ENCODE results near the gene ARHGAP10.

ARHGAP10 gene

DNA sequence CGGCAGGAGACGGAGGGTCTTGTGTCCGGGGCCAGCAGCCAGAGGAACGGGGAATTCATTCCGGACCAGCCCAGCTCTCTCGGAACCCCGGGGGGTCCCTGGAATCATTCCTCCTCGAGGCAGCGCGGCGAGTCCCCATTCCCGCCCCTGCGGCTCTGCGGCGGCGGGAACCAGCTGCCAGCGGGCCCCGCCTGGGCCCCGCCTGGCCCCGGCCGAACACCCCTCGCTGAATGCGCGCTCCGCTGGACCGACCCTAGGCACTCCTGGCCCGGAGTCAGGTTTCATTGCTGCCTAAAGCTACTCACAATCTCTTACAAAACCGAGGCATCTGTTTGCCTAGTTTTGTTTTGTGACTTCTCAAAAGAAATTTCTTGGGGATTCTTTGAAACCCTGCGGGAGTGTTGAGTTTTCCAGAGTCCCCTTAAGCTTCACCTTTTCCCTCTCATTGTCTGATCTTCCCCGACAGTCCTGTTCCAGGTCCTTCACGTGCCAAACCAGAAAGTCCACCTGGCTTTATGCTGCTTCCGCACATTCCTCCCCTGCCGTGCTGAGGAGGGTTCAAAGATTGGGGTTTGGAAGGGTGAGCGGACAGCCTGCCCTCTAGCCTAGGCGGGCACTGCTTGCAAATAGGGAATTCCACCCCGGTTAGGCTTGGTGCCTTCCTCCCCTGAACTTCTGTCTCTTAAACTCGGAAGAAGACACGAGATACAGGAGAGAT lies 789 bp downstream of the ARHGAP10 start:
- peaks cover 22% of the 10 kb centered on the region for H3K4me1 ChIP-seq (ENCODE audit: control insufficient read depth, insufficient read depth, low read length)
- 1 to 2% methylated on average over 38 of the region's 38 CpGs for WGBS, 2 experiments
- peaks cover 95% of the 10 kb centered on the region for H3K27me3 ChIP-seq (ENCODE audit: control insufficient read depth, insufficient read depth, low read length, poor library complexity, severe bottlenecking)

DNA sequence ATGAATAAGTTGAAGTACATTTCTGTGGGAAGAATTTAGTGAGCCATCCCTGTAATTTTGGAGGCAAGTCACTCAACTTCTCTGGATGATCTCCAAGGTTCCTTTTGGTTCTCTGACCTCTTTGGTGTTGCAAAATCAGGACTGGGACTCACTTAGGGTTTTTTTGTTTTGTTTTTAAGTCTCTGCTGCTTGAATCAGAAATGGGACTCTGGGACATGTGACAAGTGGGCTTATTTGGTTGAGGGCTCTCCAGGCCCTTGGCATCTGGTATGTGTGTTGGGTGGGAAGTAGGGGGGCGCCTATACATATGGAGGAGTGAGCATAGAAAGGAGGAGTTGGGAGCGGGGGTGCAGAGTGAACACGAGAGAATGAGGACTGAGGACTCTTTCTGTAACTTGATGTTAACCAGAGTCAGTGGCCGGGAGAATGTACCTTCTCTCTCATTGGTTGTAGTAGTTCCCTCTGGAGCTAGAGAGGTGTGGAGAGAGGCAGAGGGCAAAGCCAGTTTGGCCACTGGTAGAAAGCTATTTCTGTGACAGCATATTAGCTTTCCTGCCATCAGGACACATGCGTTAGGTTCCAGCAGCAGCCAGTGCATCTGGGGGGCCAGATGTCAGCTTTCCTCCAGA lies 1.9 kb downstream of the ARHGAP10 start:
- Histone ChIP-seq H3K27ac (ENCODE audit: insufficient read depth, low read depth, low read length, poor library complexity, severe bottlenecking) (no peak overlapping the region), H3K27me3 (ENCODE audit: control insufficient read depth, insufficient read depth, low read length, poor library complexity, severe bottlenecking) (peaks cover 84% of the 10 kb centered on the region), H3K4me3 (ENCODE audit: insufficient read depth, low read depth, low read length) (peak overlapping the region; percentile 53), H3K36me3 (ENCODE audit: control insufficient read depth, insufficient read depth, low read length) (no peaks in the 10 kb centered on the region), H3K9me3 (ENCODE audit: control insufficient read depth, low read length) (no peaks in the 10 kb centered on the region), H3K4me1 (ENCODE audit: control insufficient read depth, insufficient read depth, low read length) (peaks cover 22% of the 10 kb centered on the region)
- WGBS, 2 experiments: 39 to 41% methylated on average over 5 of the region's 5 CpGs

More for the DNA sequence above, 789 bp downstream of the ARHGAP10 start:
- no peaks in the 10 kb centered on the region for H3K36me3 ChIP-seq (ENCODE audit: control insufficient read depth, insufficient read depth, low read length)
- no peaks in the 10 kb centered on the region for H3K9me3 ChIP-seq (ENCODE audit: control insufficient read depth, low read length)
- H3K4me3 ChIP-seq (ENCODE audit: insufficient read depth, low read depth, low read length): peak overlapping the region; percentile 53
- H3K27ac ChIP-seq (ENCODE audit: insufficient read depth, low read depth, low read length, poor library complexity, severe bottlenecking): no peak overlapping the region

DNA sequence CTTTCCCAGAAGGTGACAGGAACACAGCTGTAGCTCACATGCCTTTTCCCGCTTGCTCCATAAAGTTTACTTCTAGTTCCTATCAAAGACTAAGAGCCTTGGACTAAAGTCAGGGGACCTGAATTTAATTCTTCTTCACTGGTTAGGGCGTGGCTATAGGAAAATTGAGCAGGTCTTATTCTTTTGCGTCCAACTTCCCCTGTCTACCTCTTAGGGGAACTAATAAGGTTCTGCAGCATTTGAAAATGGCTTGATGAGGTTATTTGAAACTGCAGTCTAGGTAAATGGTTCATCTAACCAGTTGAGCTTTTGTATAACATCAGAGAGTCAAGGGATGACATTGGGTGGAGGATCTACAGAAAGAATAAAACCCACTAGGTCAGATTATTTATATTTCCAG lies 2.6 kb downstream of the ARHGAP10 start:
- peaks cover 77% of the 10 kb centered on the region for H3K27me3 ChIP-seq (ENCODE audit: control insufficient read depth, insufficient read depth, low read length, poor library complexity, severe bottlenecking)

DNA sequence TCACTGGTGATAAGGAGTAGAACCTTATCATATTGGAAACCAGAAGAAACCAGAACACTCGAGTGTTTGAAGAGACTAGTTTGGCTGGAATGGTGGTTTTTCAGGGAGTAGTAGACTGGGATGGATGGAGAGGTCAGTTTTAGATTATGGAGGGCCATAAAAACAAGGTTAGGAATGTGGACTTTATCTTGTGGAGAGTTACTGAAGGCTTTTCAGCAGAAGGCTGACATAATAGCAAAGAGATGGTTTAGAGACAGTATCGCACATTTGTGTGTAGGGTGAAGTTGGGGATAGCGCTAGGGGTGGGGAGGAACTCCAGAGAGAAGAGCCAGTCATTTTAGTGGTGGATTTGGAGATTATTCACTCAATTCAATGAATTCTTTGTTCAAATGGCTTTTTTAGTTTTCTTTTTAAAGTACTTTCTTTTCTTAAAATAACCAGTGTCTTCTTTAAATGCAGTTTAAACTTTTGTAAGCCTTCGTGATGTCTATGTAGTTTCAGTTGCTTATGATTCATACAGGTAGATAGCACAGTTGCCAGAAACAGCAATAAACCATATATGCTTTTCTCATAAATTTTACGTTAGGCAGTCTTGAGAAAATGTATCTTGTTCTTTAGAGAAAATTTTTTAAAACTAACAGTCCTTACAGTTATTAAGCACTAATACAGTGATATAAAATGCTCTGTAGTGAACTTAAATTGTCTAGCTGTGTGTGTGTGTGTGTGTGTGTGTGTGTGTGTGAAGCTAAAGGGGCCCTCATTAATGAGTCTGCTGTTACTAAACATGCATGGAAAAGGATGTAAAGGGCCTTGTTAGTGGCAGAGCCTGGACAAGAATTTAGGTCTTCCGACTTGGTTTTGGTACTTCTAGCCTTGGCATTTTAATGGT lies 3.8 kb downstream of the ARHGAP10 start:
- H3K4me3 ChIP-seq (ENCODE audit: insufficient read depth, low read depth, low read length): no peak overlapping the region
- H3K9me3 ChIP-seq (ENCODE audit: control insufficient read depth, low read length): no peaks in the 10 kb centered on the region
- WGBS, 2 experiments: 84 to 88% methylated on average over 5 of the region's 6 CpGs
- H3K27ac ChIP-seq (ENCODE audit: insufficient read depth, low read depth, low read length, poor library complexity, severe bottlenecking): no peak overlapping the region
- H3K36me3 ChIP-seq (ENCODE audit: control insufficient read depth, insufficient read depth, low read length): no peaks in the 10 kb centered on the region
- H3K27me3 ChIP-seq (ENCODE audit: control insufficient read depth, insufficient read depth, low read length, poor library complexity, severe bottlenecking): peaks cover 74% of the 10 kb centered on the region
- H3K4me1 ChIP-seq (ENCODE audit: control insufficient read depth, insufficient read depth, low read length): peaks cover 20% of the 10 kb centered on the region

More for the DNA sequence above, 2.6 kb downstream of the ARHGAP10 start:
- no peak overlapping the region for H3K27ac ChIP-seq (ENCODE audit: insufficient read depth, low read depth, low read length, poor library complexity, severe bottlenecking)
- no peaks in the 10 kb centered on the region for H3K9me3 ChIP-seq (ENCODE audit: control insufficient read depth, low read length)
- WGBS, 2 experiments: 84 to 96% methylated on average over 3 of the region's 3 CpGs
- no peak overlapping the region for H3K4me3 ChIP-seq (ENCODE audit: insufficient read depth, low read depth, low read length)
- H3K36me3 ChIP-seq (ENCODE audit: control insufficient read depth, insufficient read depth, low read length): no peaks in the 10 kb centered on the region
- H3K4me1 ChIP-seq (ENCODE audit: control insufficient read depth, insufficient read depth, low read length): peaks cover 22% of the 10 kb centered on the region

DNA sequence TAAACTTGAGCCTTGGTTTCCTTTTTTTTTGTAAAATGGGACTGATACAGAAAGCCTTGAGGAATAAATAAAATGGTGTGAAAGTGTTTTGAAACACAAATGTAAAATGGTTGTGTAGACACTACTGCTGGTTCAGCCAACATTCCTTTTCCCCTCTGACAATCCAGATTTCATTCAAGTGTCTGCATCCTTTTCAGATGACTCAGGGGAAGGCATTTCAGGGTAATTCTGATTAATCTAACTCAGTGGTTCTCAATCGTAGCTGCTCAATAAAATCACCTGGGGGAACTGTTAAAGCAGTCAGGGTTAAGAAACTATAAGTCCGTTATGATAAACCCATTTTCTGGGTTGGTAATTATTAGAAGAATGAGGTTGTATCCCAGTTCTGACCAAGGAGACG lies 4.6 kb downstream of the ARHGAP10 start:
- 60 to 74% methylated on average over 3 of the region's 3 CpGs for WGBS, 2 experiments
- H3K27ac ChIP-seq (ENCODE audit: insufficient read depth, low read depth, low read length, poor library complexity, severe bottlenecking): no peak overlapping the region

DNA sequence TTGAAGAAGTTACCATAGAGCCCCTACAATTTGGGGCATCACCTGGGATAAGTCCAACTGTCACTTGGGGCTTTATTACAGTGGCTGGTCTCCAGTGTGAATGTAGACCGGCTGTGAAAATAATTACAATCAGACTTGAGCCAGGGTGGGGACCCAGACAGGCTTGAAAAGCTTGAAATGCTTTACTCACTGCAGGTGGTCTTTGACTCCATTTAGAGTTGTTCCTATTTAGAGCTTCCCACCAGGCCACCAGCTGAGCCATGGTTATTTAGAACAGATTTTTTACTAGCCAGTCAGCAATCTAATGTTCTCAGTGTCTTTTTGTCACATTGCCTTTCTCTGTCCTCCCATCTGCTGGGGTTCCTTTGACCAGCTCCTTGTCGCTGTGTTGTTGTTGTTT lies 5.7 kb downstream of the ARHGAP10 start:
- H3K27ac ChIP-seq (ENCODE audit: insufficient read depth, low read depth, low read length, poor library complexity, severe bottlenecking): no peak overlapping the region
- no peak overlapping the region for H3K4me3 ChIP-seq (ENCODE audit: insufficient read depth, low read depth, low read length)
- H3K36me3 ChIP-seq (ENCODE audit: control insufficient read depth, insufficient read depth, low read length): no peaks in the 10 kb centered on the region
- H3K27me3 ChIP-seq (ENCODE audit: control insufficient read depth, insufficient read depth, low read length, poor library complexity, severe bottlenecking): peaks cover 59% of the 10 kb centered on the region
- 0 to 1% methylated on average over 2 of the region's 2 CpGs for WGBS, 2 experiments
- H3K9me3 ChIP-seq (ENCODE audit: control insufficient read depth, low read length): no peaks in the 10 kb centered on the region
- peaks cover 12% of the 10 kb centered on the region for H3K4me1 ChIP-seq (ENCODE audit: control insufficient read depth, insufficient read depth, low read length)

More for the DNA sequence above, 4.6 kb downstream of the ARHGAP10 start:
- no peaks in the 10 kb centered on the region for H3K9me3 ChIP-seq (ENCODE audit: control insufficient read depth, low read length)
- H3K36me3 ChIP-seq (ENCODE audit: control insufficient read depth, insufficient read depth, low read length): no peaks in the 10 kb centered on the region
- no peak overlapping the region for H3K4me3 ChIP-seq (ENCODE audit: insufficient read depth, low read depth, low read length)
- H3K4me1 ChIP-seq (ENCODE audit: control insufficient read depth, insufficient read depth, low read length): peaks cover 12% of the 10 kb centered on the region
- peaks cover 71% of the 10 kb centered on the region for H3K27me3 ChIP-seq (ENCODE audit: control insufficient read depth, insufficient read depth, low read length, poor library complexity, severe bottlenecking)

DNA sequence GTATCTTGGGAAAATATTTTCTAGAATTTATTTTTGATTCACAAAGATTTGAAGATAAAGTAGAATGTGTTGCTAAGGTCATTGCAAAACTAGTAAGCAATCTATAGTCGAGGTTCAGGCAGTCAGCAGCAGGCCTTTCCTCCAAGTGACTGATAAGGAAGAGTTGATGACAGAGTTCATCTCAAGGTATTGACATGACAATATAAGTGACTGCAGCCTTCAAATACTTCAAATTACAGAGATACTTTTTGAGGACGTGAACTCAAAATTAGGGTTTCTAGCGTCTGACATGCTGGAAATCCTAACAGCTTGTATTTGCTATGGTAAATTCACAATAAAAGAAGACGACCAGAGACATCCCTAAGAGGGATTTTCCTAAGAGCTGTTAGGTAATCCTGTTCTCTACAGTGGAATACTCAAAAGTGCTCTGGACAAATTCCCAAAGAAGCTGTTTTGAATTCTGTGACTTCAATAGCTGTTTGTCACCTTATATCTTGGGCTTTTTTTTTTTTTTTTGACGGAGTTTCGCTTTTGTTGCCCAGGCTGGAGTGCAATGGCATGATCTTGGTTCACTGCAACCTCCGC lies 7.4 kb downstream of the ARHGAP10 start:
- H3K4me3 ChIP-seq (ENCODE audit: insufficient read depth, low read depth, low read length): no peak overlapping the region
- peaks cover 3% of the 10 kb centered on the region for H3K4me1 ChIP-seq (ENCODE audit: control insufficient read depth, insufficient read depth, low read length)
- no peaks in the 10 kb centered on the region for H3K36me3 ChIP-seq (ENCODE audit: control insufficient read depth, insufficient read depth, low read length)
- WGBS, 2 experiments: 76 to 78% methylated on average over 7 of the region's 7 CpGs
- H3K27ac ChIP-seq (ENCODE audit: insufficient read depth, low read depth, low read length, poor library complexity, severe bottlenecking): no peak overlapping the region
- peaks cover 42% of the 10 kb centered on the region for H3K27me3 ChIP-seq (ENCODE audit: control insufficient read depth, insufficient read depth, low read length, poor library complexity, severe bottlenecking)
- no peaks in the 10 kb centered on the region for H3K9me3 ChIP-seq (ENCODE audit: control insufficient read depth, low read length)

DNA sequence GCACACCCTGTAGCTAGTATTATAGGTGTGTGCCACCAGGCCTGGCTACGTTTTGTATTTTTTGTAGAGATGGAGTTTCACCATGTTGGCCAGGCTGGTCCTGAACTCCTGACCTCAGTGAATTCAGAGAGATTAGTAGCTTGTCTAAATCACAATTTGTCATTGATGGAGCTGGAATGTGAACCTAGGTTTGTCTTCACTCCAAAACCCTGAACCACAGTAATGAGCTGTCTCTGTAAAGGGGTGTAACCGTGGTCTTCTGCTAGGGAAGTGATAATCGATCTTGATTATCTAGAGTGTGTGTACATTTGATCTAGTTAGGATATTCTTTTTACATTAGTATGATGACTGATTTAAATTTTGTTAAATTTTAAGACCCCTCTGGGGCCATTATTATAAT lies 8.3 kb downstream of the ARHGAP10 start:
- 89 to 96% methylated on average over 3 of the region's 3 CpGs for WGBS, 2 experiments
- H3K4me1 ChIP-seq (ENCODE audit: control insufficient read depth, insufficient read depth, low read length): peaks cover 3% of the 10 kb centered on the region
- H3K27ac ChIP-seq (ENCODE audit: insufficient read depth, low read depth, low read length, poor library complexity, severe bottlenecking): no peak overlapping the region

DNA sequence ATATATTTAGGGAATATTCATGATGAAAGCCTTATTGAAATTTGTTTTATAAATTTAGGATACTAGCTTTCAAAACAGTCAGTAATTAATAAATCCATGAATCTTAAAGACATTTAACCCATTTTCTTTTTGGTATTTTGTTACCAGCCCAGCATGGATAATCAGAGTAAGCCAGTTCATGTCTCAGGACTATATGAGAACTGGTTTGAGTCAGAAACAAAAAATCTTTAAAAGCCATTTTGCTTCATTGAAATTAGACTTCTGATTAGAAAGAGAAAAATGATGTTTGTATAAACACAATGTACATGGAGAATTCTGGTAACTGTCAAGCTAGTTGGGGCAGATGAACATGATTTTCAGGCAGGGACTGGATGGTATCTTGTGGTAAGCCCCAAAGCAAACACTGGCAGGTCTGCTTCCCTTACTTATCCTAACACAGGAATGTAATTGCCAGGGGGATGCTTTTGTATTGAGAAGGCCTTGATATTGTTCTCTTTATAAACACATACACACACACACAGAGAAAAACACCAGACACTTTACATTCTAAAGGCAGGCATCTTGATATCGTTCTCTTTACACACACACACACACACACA lies 9.4 kb downstream of the ARHGAP10 start:
- Histone ChIP-seq H3K9me3 (ENCODE audit: control insufficient read depth, low read length) (no peaks in the 10 kb centered on the region), H3K27me3 (ENCODE audit: control insufficient read depth, insufficient read depth, low read length, poor library complexity, severe bottlenecking) (peaks cover 23% of the 10 kb centered on the region), H3K27ac (ENCODE audit: insufficient read depth, low read depth, low read length, poor library complexity, severe bottlenecking) (no peak overlapping the region), H3K36me3 (ENCODE audit: control insufficient read depth, insufficient read depth, low read length) (no peaks in the 10 kb centered on the region), H3K4me1 (ENCODE audit: control insufficient read depth, insufficient read depth, low read length) (no peaks in the 10 kb centered on the region), H3K4me3 (ENCODE audit: insufficient read depth, low read depth, low read length) (no peak overlapping the region)
- 62 to 78% methylated on average over 1 of the region's 1 CpG for WGBS, 2 experiments

More for the DNA sequence above, 8.3 kb downstream of the ARHGAP10 start:
- H3K36me3 ChIP-seq (ENCODE audit: control insufficient read depth, insufficient read depth, low read length): no peaks in the 10 kb centered on the region
- no peak overlapping the region for H3K4me3 ChIP-seq (ENCODE audit: insufficient read depth, low read depth, low read length)
- no peaks in the 10 kb centered on the region for H3K9me3 ChIP-seq (ENCODE audit: control insufficient read depth, low read length)
- H3K27me3 ChIP-seq (ENCODE audit: control insufficient read depth, insufficient read depth, low read length, poor library complexity, severe bottlenecking): peaks cover 34% of the 10 kb centered on the region

All from ectodermal cell (in vitro differentiated cells).